ENCODE results near the gene KRT71.

Gene KRT71

DNA sequence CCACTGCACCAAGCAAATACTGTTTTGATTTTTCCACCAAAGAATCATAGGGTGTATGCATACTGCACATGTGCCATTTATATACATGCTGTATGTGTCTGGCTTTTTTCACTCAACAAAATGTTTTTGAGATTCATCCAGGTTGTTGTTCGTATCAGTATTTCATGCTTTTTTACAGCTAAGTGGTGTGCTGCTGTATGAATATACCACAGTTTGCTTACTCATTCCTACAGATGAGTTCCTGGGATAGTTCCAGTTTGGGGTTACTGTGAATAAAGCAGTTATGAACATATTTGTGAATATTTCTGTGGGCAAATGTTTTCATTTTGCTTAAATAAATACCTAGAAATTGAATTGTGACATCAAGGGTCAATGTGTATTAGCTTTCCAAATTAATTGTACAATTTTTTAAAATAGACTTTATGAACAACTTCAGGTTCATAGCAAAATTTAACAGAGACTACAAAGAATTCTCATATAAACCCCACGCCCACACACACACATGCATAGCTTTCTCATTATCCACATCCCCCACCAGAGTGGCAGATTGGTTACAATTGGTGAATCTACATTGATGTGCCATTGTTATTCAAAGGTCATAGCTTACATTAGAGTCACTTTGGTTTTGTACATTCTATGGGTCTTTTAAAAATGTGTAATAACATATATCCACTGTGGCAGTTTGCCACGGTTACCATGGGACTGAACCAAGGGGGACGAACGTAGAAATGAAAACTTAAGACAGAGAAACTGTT lies 53.0 kb downstream of the KRT71 start:
- DNase-seq (ENCODE audit: low read depth in 1 of 2, low spot score in 1 of 2): no peak

DNA sequence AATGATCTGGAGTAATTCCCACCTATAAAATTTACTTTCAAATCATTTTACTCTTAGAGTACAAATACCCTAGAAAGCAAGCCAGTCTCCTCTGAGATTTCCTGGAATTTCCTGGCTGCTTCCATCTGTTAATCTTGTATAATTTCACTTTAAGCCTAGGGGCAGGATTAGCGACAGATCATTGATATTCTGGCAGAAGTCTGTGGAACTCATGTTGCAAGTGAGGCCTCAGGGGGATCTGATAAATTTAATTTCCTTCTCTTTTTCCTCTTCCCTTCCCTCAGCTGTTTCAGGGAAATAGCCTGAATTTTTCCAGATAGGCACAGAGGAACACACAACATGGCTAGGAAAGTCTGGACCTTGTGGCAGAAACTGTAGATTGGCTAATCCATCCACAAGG lies 54.0 kb downstream of the KRT71 start:
- DNase-seq (ENCODE audit: low read depth in 1 of 2, low spot score in 1 of 2): no peak

DNA sequence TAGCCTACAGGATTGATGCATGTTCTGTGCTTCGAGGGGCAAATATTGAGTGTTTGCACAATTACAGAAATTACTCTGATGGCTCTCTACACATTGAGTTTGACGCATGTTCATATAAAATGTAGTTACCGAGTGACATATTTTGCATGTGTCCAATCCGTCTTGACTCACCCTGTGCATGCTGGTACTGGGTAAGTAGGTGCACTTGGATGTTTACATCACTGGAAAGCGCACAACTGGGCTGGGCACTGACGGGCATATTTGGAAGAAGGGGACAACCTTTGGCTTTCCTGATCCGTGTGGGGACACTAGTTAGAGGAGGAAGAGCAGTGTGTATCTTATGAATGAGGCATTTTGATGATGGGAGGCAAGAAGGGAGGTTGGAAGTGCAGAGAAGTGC lies 55.0 kb downstream of the KRT71 start:
- no peak for DNase-seq (ENCODE audit: low read depth in 1 of 2, low spot score in 1 of 2)

DNA sequence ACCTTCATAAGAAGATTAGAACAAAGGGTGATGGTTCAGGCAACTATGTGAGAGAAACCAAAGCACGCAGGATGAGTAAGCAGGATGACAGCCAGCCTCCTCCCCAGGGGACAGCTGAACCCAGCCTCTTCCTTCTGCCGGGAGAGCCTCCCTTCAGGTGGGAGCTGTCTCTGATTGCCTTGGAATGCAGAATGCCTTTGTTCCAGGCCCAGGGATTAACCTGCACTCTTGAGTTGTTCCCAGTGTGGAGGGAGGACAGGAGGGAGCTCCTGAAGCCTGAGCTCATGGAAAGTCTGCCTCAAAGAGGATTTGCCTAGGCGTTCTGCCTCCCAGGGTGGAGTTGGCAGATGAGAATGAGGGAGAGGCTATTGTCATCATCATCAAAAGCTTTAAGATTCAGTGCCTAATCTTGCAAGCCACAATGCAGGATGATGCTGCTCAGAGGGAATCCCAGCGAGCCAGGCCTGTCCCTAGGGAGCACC lies 56.3 kb downstream of the KRT71 start:
- no peak for DNase-seq (ENCODE audit: low read depth in 1 of 2, low spot score in 1 of 2)

DNA sequence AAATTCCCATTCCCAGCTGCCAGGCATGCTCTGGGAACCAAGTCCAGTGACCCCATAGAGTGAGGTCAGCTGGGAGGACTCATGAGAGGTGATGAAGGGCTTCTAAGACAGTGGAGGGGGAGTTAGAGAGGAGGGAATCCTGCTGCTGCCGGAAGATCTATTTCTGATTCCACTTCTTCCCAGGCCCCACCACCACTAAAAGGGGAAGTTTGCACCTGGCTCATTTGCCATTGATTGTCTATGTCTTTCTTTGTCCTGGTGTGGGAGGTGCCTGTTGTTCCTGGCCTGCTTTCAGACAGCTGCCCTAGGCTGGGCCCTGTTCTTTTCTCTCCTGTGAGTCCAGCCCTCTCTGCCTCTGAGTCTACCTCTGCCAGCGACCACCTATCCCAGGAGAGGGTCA lies 56.9 kb downstream of the KRT71 start:
- no peak for DNase-seq (ENCODE audit: low read depth in 1 of 2, low spot score in 1 of 2)

DNA sequence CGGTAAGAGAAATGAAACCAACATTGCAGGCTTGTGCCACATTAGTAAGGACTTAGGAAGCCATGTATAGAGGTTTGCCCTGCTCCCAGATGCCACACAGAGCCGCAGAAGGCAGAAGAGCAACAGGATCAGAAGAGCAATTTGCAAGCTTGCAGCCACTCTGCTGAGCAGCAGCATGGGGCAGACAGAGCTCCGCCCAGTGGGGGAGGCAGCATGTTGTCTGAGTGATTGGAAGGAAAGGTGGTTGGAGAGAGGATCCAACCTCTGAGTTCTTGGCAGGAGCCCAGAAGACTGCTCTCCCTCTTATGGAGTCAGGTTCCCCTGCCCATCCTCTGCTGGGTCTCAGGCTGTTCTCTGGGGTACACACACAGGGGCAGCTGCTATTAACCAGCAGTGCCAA lies 57.6 kb downstream of the KRT71 start:
- no peak for DNase-seq (ENCODE audit: low read depth in 1 of 2, low spot score in 1 of 2)

GRCh38 chr12:52494518-52494917 lies 58.4 kb downstream of the KRT71 start:
- no peak for DNase-seq (ENCODE audit: low read depth in 1 of 2, low spot score in 1 of 2)

- no peak for DNase-seq (ENCODE audit: low read depth in 1 of 2, low spot score in 1 of 2)
Observed at GRCh38 chr12:52494100-52494499, 58.8 kb downstream of the KRT71 start.
